K562 (cell line): ENCODE measurements around the gene ZNRD2.

ENCODE experiments used
- CREB5 ChIP-seq: fragments of 250-450 bp; sonication (Bioruptor Pico); IDR thresholded peaks from 2 replicates; pipeline ENCODE4 v1.5.0; 2020; ENCODE audit warnings: mild to moderate bottlenecking
- CTCF ChIP-seq, 3 experiments: IDR thresholded peaks in 2 of 3; conservative IDR thresholded peaks in 1 of 3; 2 replicates each; pipeline ENCODE4 v1.5.1; 2011 to 2012; ENCODE audit warnings: low read length in 3 of 3, mild to moderate bottlenecking in 3 of 3, control low read depth in 2 of 3, improper control_type of control experiment in 1 of 3, inconsistent platforms in 1 of 3, low read depth in 1 of 3, mixed read lengths in 1 of 3, moderate library complexity in 1 of 3; ENCODE audit not compliant: insufficient read depth in 2 of 3
- ELF4 ChIP-seq: fragments of 450-650 bp; formaldehyde crosslinking; IDR thresholded peaks from 2 replicates; pipeline ENCODE4 v1.4.0; 2022; ENCODE audit warnings: missing genetic modification characterization
- FOXJ3 ChIP-seq: sonication (generic); formaldehyde crosslinking; IDR thresholded peaks from 2 replicates; pipeline ENCODE4 v1.4.0; 2020; ENCODE audit warnings: mild to moderate bottlenecking, missing genetic modification reagents
- GATA2 ChIP-seq: sonication (generic); formaldehyde crosslinking; IDR thresholded peaks from 2 replicates; pipeline ENCODE4 v1.4.0; 2020; ENCODE audit warnings: mild to moderate bottlenecking, missing genetic modification reagents
- HDGF ChIP-seq: fragments of 450-650 bp; IDR thresholded peaks from 2 replicates; pipeline ENCODE4 v1.6.1; 2016
- HEY1 ChIP-seq: fragments of 250-450 bp; sonication (Bioruptor Pico); IDR thresholded peaks from 2 replicates; pipeline ENCODE4 v1.5.0; 2020; ENCODE audit warnings: mild to moderate bottlenecking, moderate library complexity, borderline replicate concordance
- HOMEZ ChIP-seq: fragments of 250-450 bp; sonication (Bioruptor Pico); IDR thresholded peaks from 2 replicates; pipeline ENCODE4 v1.4.0; 2020; ENCODE audit warnings: mild to moderate bottlenecking, moderate library complexity
- NFRKB ChIP-seq: fragments of 450-650 bp; IDR thresholded peaks from 2 replicates; pipeline ENCODE4 v1.6.1; 2016; ENCODE audit warnings: low read depth
- RAD21 ChIP-seq, 2 experiments: fragments of 250-450 bp in 1 of 2; fragments of 450-650 bp in 1 of 2; sonication (Bioruptor Pico) in 1 of 2; formaldehyde crosslinking in 1 of 2; IDR thresholded peaks in 1 of 2; conservative IDR thresholded peaks in 1 of 2; 2 replicates each; pipeline versions ENCODE4 v1.4.0 to v1.8.0; 2020 to 2022; ENCODE audit warnings: mild to moderate bottlenecking in 2 of 2, moderate library complexity in 1 of 2
- XRCC3 ChIP-seq: fragments of 450-650 bp; IDR thresholded peaks from 2 replicates; pipeline ENCODE4 v1.6.1; 2017; ENCODE audit warnings: mild to moderate bottlenecking, moderate library complexity
- ZFP36 ChIP-seq: fragments of 150-350 bp; IDR thresholded peaks from 2 replicates; pipeline ENCODE4 v1.6.1; 2018; ENCODE audit warnings: low read length, low read depth; ENCODE audit not compliant: partially characterized antibody
- TF ChIP-seq, protein P1 (sequence below): sonication (generic); formaldehyde crosslinking; IDR thresholded peaks from 2 replicates; pipeline ENCODE4 v1.8.0; 2022; ENCODE audit warnings: mild to moderate bottlenecking, low read depth, missing genetic modification reagents

DNA sequence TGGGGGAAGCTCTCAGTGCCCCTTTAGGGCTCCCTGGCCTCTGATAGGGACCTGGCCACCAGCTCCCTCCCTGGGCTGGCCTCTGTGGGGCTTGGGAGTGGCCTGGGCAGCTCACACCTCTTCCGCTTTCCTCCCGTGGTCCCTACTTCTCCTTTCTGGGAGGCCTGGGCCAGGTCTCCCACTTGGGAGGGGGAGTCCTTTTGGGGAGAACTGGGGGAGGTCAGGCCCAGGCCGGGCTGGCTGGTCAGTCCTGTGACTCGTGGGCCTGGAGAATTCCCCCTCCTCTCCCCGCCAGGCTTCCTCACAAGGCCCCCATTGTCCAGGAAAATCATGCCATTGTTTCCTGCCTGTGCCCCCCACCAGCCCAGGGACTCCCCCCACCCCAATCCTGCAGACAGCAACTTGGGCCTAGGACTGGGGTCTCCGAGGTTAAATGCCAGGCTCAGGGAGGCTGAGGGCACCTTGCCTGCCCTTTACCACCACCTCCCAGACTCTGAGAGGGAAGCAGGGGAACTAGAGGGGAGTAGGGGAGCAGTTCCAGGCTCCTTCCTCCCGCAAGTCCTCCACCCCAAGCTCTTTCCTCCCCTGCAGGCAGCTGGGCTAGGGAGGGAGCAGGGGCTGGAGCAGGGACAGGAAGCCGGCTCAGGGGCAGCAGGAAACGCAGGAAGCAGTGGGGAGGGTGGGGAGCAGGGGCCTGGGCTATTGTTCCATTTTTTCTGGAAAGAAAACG is 40.9 kb downstream of the ZNRD2 start:
- TF ChIP-seq FOXJ3 (CRISPR knock-in tag), result no peak
- no peak for TF ChIP-seq ELF4
- TF ChIP-seq CTCF (IDR thresholded peaks at IDR 0.05 in 2 of 3, conservative IDR thresholded peaks at IDR 0.05 in 1 of 3; ENCODE audit: insufficient read depth in 2 of 3, low read depth in 1 of 3, low read length in 3 of 3), result no peak
- no peak for TF ChIP-seq ZFP36
- TF ChIP-seq XRCC3, result no peak
- no peak for TF ChIP-seq NFRKB
- TF ChIP-seq, protein P1, sequence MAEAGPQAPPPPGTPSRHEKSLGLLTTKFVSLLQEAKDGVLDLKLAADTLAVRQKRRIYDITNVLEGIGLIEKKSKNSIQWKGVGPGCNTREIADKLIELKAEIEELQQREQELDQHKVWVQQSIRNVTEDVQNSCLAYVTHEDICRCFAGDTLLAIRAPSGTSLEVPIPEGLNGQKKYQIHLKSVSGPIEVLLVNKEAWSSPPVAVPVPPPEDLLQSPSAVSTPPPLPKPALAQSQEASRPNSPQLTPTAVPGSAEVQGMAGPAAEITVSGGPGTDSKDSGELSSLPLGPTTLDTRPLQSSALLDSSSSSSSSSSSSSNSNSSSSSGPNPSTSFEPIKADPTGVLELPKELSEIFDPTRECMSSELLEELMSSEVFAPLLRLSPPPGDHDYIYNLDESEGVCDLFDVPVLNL (CRISPR knock-in tag), result no peak
- TF ChIP-seq RAD21 (CRISPR knock-in tag; conservative IDR thresholded peaks at IDR 0.05 in 1 of 2, IDR thresholded peaks at IDR 0.05 in 1 of 2), result no peak
- TF ChIP-seq HDGF, result no peak
- TF ChIP-seq HEY1, result no peak
- TF ChIP-seq GATA2 (CRISPR knock-in tag), result no peak
- TF ChIP-seq HOMEZ (CRISPR knock-in tag), result no peak
- TF ChIP-seq CREB5, result no peak
